Suppressor macrophage treated with lipopolysaccharide for 4 hours (primary cell): ENCODE measurements around the gene HADHB.
A peak's percentile ranks its signal among the peaks of the same experiment; 100 is the strongest.

Experiments
- DNase-seq: peaks from one replicate; pipeline ENCODE4 v3.0.0-alpha.2; 2020

HADHB gene

GRCh38 chr2:26244309-26245230 lies at the start of gene HADHB, which contains the start of gene HADHA:
HADHB (plus strand) TSS chr2:26244939; CDS start chr2:26254255, 9,316 bp downstream.
HADHA (minus strand) TSS chr2:26244632; CDS start chr2:26244596, 36 bp downstream.
- DNase-seq = peak; percentile 89

- DNase-seq = no peak
Observed at GRCh38 chr2:26195040-26195984, 49.4 kb upstream of the HADHB start.

- DNase-seq = peak; percentile 76
Observed at GRCh38 chr2:26196683-26197418, 47.9 kb upstream of the HADHB start.

GRCh38 chr2:26197516-26197915 lies 47.2 kb upstream of the HADHB start:
- DNase-seq = no peak

GRCh38 chr2:26202981-26203490 lies 41.7 kb upstream of the HADHB start:
- DNase-seq = no peak

- DNase-seq = no peak
Observed at GRCh38 chr2:26203906-26204305, 40.8 kb upstream of the HADHB start.

- no peak for DNase-seq
Observed at GRCh38 chr2:26212011-26212410, 32.7 kb upstream of the HADHB start.

- no peak for DNase-seq
Observed at GRCh38 chr2:26214759-26215158, 30.0 kb upstream of the HADHB start.

GRCh38 chr2:26215833-26216232 lies 28.9 kb upstream of the HADHB start:
- DNase-seq = no peak

- DNase-seq = no peak
Observed at GRCh38 chr2:26216587-26216986, 28.2 kb upstream of the HADHB start.

- no peak for DNase-seq
Observed at GRCh38 chr2:26217720-26218119, 27.0 kb upstream of the HADHB start.

GRCh38 chr2:26223018-26223417 lies 21.7 kb upstream of the HADHB start:
- no peak for DNase-seq

GRCh38 chr2:26224095-26224494 lies 20.6 kb upstream of the HADHB start:
- DNase-seq = no peak

- DNase-seq = no peak
Observed at GRCh38 chr2:26229595-26229994, 15.1 kb upstream of the HADHB start.

GRCh38 chr2:26230806-26231205 lies 13.9 kb upstream of the HADHB start:
- no peak for DNase-seq

- no peak for DNase-seq
Observed at GRCh38 chr2:26235089-26235488, 9.7 kb upstream of the HADHB start.

GRCh38 chr2:26237868-26238267 lies 6.9 kb upstream of the HADHB start:
- DNase-seq = no peak

- DNase-seq = no peak
Observed at GRCh38 chr2:26238311-26238958, 6.3 kb upstream of the HADHB start.

- DNase-seq = no peak
Observed at GRCh38 chr2:26241928-26242436, 2.8 kb upstream of the HADHB start.

GRCh38 chr2:26243470-26244308 lies 1.1 kb upstream of the HADHB start:
- DNase-seq = peak; percentile 44

GRCh38 chr2:26245231-26245732 lies 543 bp downstream of the HADHB start:
- DNase-seq = peak; percentile 42
